Breast epithelium (tissue), 4 donors: ENCODE data around the gene GPR173. TPM values are rescaled to one million over a fixed set of nuclear protein-coding genes. Genes with fewer than 3 reads are reported as not detected.

Source experiments
- DNase-seq, 2 donors: peaks; one replicate each; pipeline ENCODE4 v3.0.0-alpha.2; 2019; ENCODE audit warnings: low spot score in 2 of 2
- H3K27ac ChIP-seq, 2 donors: fragments of 200-600 bp; sonication (generic) in 1 of 2; one replicate each; pipeline ENCODE4 v1.5.1; 2016 to 2019; ENCODE audit warnings: mild to moderate bottlenecking in 1 of 2
- H3K27me3 ChIP-seq, 2 donors: fragments of 200-600 bp; sonication (generic) in 1 of 2; one replicate each; pipeline versions ENCODE4 v1.5.1 to v1.6.0; 2017 to 2019; ENCODE audit warnings: control low read depth in 1 of 2, mild to moderate bottlenecking in 1 of 2
- H3K36me3 ChIP-seq: fragments of 200-600 bp; one replicate; pipeline ENCODE4 v1.5.1; 2019
- H3K4me1 ChIP-seq, 2 donors: fragments of 200-600 bp; sonication (generic); one replicate each; pipeline ENCODE4 v1.5.1; 2016 to 2019; ENCODE audit warnings: control low read depth in 1 of 2
- H3K4me3 ChIP-seq, 3 donors: fragments of 200-600 bp; sonication (generic); 1 replicate in 2 of 3; 2 replicates in 1 of 3; pipeline ENCODE4 v1.5.1; 2016 to 2019; ENCODE audit warnings: mild to moderate bottlenecking in 3 of 3, moderate library complexity in 2 of 3
- H3K9me3 ChIP-seq, 2 donors: fragments of 200-600 bp; sonication (generic) in 1 of 2; one replicate each; pipeline ENCODE4 v1.5.1; 2016 to 2019; ENCODE audit warnings: control low read depth in 1 of 2
- POLR2A ChIP-seq: fragments of 450-650 bp; IDR thresholded peaks from one replicate; pipeline ENCODE4 v1.6.1; 2016; ENCODE audit warnings: antibody characterized with exemption, mild to moderate bottlenecking, moderate library complexity
- POLR2AphosphoS5 ChIP-seq, 3 donors: sonication (generic); formaldehyde crosslinking; IDR thresholded peaks; one replicate each; pipeline ENCODE4 v1.6.1; 2017; ENCODE audit warnings: antibody characterized with exemption in 3 of 3
- intact Hi-C: fragments of 100-400 bp; cut with DNase I; formaldehyde crosslinking; loops from one replicate; pipeline ENCODE4 v1.15.1; 2023; ENCODE audit warnings: low total_unique reads
- total RNA-seq, 3 donors: library from RNA; depleted of rRNA; stranded (reverse); fragments of >200 nt; gene quantifications; one replicate each; pipeline ENCODE4 v1.1.0, GENCODE V29; 2016
- TF ChIP-seq, protein P1 (sequence below), 3 donors: fragments of 450-650 bp; IDR thresholded peaks; one replicate each; pipeline ENCODE4 v1.5.1; 2016 to 2017; ENCODE audit warnings: antibody characterized with exemption in 3 of 3, mild to moderate bottlenecking in 3 of 3, moderate library complexity in 3 of 3

The GPR173 gene
- total RNA-seq, 3 donors from 2014 or later: 0.96 to 2.3 (median 1.6) TPM

DNA sequence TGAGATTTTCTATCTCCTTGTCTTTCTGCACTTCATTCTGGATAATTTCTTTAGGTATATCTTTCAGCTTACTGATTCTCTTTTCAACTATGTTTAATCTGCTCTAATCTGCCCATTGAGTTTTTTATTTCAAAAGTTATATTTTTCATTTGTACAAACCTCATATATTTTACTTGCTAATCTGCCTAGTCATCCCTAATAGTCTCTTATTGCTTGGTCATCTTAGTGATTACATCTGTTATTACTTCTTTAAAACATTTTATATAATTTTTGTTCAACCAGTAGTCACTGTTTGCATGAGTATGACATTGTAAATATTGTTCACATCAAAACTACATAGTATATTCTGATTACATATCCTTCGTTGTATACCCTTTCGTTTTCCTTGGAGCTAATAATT lies 77.8 kb downstream of the GPR173 start:
- H3K9me3 ChIP-seq: peaks cover 0 to 11% of the 10 kb centered on the region in 2 donors
- no peak for DNase-seq
- no peak overlapping the region for H3K27ac ChIP-seq
- TF ChIP-seq POLR2AphosphoS5 (IDR thresholded peaks at IDR 0.05) (no peak), POLR2A (no peak)
- TF ChIP-seq, protein P1, sequence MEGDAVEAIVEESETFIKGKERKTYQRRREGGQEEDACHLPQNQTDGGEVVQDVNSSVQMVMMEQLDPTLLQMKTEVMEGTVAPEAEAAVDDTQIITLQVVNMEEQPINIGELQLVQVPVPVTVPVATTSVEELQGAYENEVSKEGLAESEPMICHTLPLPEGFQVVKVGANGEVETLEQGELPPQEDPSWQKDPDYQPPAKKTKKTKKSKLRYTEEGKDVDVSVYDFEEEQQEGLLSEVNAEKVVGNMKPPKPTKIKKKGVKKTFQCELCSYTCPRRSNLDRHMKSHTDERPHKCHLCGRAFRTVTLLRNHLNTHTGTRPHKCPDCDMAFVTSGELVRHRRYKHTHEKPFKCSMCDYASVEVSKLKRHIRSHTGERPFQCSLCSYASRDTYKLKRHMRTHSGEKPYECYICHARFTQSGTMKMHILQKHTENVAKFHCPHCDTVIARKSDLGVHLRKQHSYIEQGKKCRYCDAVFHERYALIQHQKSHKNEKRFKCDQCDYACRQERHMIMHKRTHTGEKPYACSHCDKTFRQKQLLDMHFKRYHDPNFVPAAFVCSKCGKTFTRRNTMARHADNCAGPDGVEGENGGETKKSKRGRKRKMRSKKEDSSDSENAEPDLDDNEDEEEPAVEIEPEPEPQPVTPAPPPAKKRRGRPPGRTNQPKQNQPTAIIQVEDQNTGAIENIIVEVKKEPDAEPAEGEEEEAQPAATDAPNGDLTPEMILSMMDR (IDR thresholded peaks at IDR 0.05): no peak
- intact Hi-C loops: no loop called here
- no peaks in the 10 kb centered on the region for H3K4me1 ChIP-seq
- no peaks in the 10 kb centered on the region for H3K36me3 ChIP-seq
- H3K27me3 ChIP-seq: peaks cover 0 to 22% of the 10 kb centered on the region in 2 donors
- no peak overlapping the region for H3K4me3 ChIP-seq

DNA sequence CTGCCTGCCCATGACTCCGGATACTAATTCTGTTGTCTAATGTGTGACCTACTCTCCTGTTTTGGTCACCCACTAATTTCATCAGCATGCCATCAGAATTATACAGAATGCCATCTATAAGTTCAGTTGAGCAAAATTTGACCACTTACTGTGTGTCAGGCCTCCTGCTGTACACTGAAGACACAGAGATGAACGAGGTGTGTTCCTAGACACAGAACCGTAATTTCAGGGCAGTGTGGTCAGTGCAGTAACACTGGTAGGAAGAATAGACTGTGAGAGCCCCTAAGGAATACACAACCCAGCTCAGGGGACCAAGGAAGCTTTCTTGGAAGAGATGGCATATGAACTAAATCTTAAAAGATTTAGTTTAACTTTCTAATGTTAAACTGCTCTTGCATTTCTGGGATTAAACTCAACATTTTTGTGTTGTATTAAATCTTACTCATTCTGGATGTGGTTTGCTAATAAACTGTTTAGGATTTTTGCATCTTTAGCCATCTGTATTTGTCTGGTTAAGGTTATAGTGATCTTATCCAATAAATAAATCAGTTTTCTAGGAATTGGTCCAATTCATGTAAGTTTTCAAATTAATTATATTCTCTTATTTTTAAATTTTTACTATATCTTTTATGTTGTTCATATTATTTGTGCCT lies 79.6 kb downstream of the GPR173 start:
- Histone ChIP-seq H3K4me3 (no peak overlapping the region), H3K9me3 (peaks cover 0 to 11% of the 10 kb centered on the region in 2 donors), H3K27ac (no peak overlapping the region), H3K27me3 (peaks cover 0 to 25% of the 10 kb centered on the region in 2 donors), H3K36me3 (no peaks in the 10 kb centered on the region), H3K4me1 (no peaks in the 10 kb centered on the region)
- DNase-seq: no peak
- intact Hi-C loops: no loop called here
- TF ChIP-seq, protein P1 (IDR thresholded peaks at IDR 0.05): no peak
- no peak for TF ChIP-seq POLR2A
- no peak for TF ChIP-seq POLR2AphosphoS5 (IDR thresholded peaks at IDR 0.05)

Other genes with a start within 250 kb of the GPR173 start
- not detected for gene XAGE5, start 237.5 kb upstream of the GPR173 start, total RNA-seq
- not detected for gene XAGE3, start 180.7 kb upstream of the GPR173 start, total RNA-seq
- 10 to 100 TPM; 25.5 to 41.3 (median 26.2) TPM for gene FAM156B, start 151.5 kb upstream of the GPR173 start, total RNA-seq
- 10 to 100 TPM in 2 of 3 donors, 1 to 10 TPM in 1; 9.5 to 21.6 (median 19.9) TPM for gene FAM156A, start 90.3 kb upstream of the GPR173 start, total RNA-seq
- 10 to 100 TPM; 63.4 to 82.7 (median 76.4) TPM for gene TSPYL2, start 33.6 kb downstream of the GPR173 start, total RNA-seq
- 10 to 100 TPM; 16.8 to 30.7 (median 29.8) TPM for gene KANTR, start 45.4 kb downstream of the GPR173 start, total RNA-seq
- 100 to 1,000 TPM in 2 of 3 donors, 10 to 100 TPM in 1; 63.5 to 136 (median 123) TPM for gene KDM5C, start 176.4 kb downstream of the GPR173 start, total RNA-seq
- gene IQSEC2, start 232.8 kb downstream of the GPR173 start, total RNA-seq: 10 to 100 TPM; 16.7 to 18.7 (median 18.3) TPM